ENCODE data around the gene NMNAT2. TPM values are rescaled to one million over a fixed set of nuclear protein-coding genes. Genes with fewer than 3 reads are reported as not detected.

The NMNAT2 gene
- total RNA-seq, 6 donors from 2014 or later, result 0.13 to 0.72 (median 0.17) TPM; not detected in 2

GRCh38 chr1:183285746-183286145 is 132.4 kb downstream of the NMNAT2 start:
- 73 to 93% methylated on average over 4 of the region's 4 CpGs for WGBS, 2 donors
- no peak for TF ChIP-seq CTCF (IDR thresholded peaks at IDR 0.05)
- TF ChIP-seq EP300 (IDR thresholded peaks at IDR 0.05), result no peak
- TF ChIP-seq POLR2A (IDR thresholded peaks at IDR 0.05), result no peak
- no peak for TF ChIP-seq POLR2AphosphoS5 (IDR thresholded peaks at IDR 0.05)
- H3K27ac ChIP-seq, result no peak overlapping the region
- DNase-seq (no peak), ATAC-seq (ENCODE audit: low FRiP score in 2 of 2) (no peak)
- no peaks in the 10 kb centered on the region for H3K9me3 ChIP-seq
- no peak overlapping the region for H3K4me3 ChIP-seq
- H3K36me3 ChIP-seq, result no peaks in the 10 kb centered on the region
- H3K4me1 ChIP-seq, result peaks cover 4 to 16% (median 11%) of the 10 kb centered on the region in 4 donors
- H3K27me3 ChIP-seq, result no peaks in the 10 kb centered on the region

GRCh38 chr1:183285256-183285655 is 132.9 kb downstream of the NMNAT2 start:
- H3K9me3 ChIP-seq, result no peaks in the 10 kb centered on the region
- DNase-seq (no peak), ATAC-seq (ENCODE audit: low FRiP score in 2 of 2) (no peak)
- no peaks in the 10 kb centered on the region for H3K36me3 ChIP-seq
- 94 to 100% methylated on average over 1 of the region's 1 CpG for WGBS, 2 donors
- TF ChIP-seq POLR2AphosphoS5 (IDR thresholded peaks at IDR 0.05) (no peak), POLR2A (IDR thresholded peaks at IDR 0.05) (no peak), CTCF (IDR thresholded peaks at IDR 0.05) (no peak), EP300 (IDR thresholded peaks at IDR 0.05) (no peak)
- no peak overlapping the region for H3K27ac ChIP-seq
- peaks cover 4 to 18% (median 12%) of the 10 kb centered on the region in 4 donors for H3K4me1 ChIP-seq
- H3K4me3 ChIP-seq, result no peak overlapping the region
- H3K27me3 ChIP-seq, result no peaks in the 10 kb centered on the region

GRCh38 chr1:183284086-183284485 is 134.1 kb downstream of the NMNAT2 start:
- DNase-seq (no peak), ATAC-seq (ENCODE audit: low FRiP score in 2 of 2) (no peak)
- WGBS, 2 donors, result 90 to 94% methylated on average over 4 to 5 of the region's 5 CpGs
- TF ChIP-seq CTCF (IDR thresholded peaks at IDR 0.05) (no peak), POLR2A (IDR thresholded peaks at IDR 0.05) (no peak), POLR2AphosphoS5 (IDR thresholded peaks at IDR 0.05) (no peak), EP300 (IDR thresholded peaks at IDR 0.05) (no peak)
- H3K4me3 ChIP-seq, result no peak overlapping the region
- no peaks in the 10 kb centered on the region for H3K36me3 ChIP-seq
- H3K4me1 ChIP-seq, result peaks cover 8 to 30% (median 19%) of the 10 kb centered on the region in 4 donors
- no peaks in the 10 kb centered on the region for H3K9me3 ChIP-seq
- no peak overlapping the region for H3K27ac ChIP-seq
- H3K27me3 ChIP-seq, result no peaks in the 10 kb centered on the region

- Histone ChIP-seq H3K27me3 (no peaks in the 10 kb centered on the region), H3K27ac (no peak overlapping the region), H3K36me3 (no peaks in the 10 kb centered on the region), H3K4me1 (peaks cover 15 to 32% (median 26%) of the 10 kb centered on the region in 4 donors), H3K9me3 (no peaks in the 10 kb centered on the region), H3K4me3 (no peak overlapping the region)
- WGBS, 2 donors, result 70 to 75% methylated on average over 5 of the region's 5 CpGs
- ATAC-seq (ENCODE audit: low FRiP score in 2 of 2) (no peak), DNase-seq (no peak)
- no peak for TF ChIP-seq EP300 (IDR thresholded peaks at IDR 0.05)
- TF ChIP-seq POLR2AphosphoS5 (IDR thresholded peaks at IDR 0.05), result no peak
- TF ChIP-seq CTCF (IDR thresholded peaks at IDR 0.05), result no peak
- no peak for TF ChIP-seq POLR2A (IDR thresholded peaks at IDR 0.05)
Measured at GRCh38 chr1:183283286-183283685, 134.9 kb downstream of the NMNAT2 start.

GRCh38 chr1:183282101-183282855 is 135.9 kb downstream of the NMNAT2 start:
- no peak for DNase-seq
- Histone ChIP-seq H3K27me3 (no peaks in the 10 kb centered on the region), H3K27ac (peak overlapping the region; percentile 29 to 87 (median 70)), H3K36me3 (no peaks in the 10 kb centered on the region), H3K4me3 (no peak overlapping the region), H3K9me3 (no peaks in the 10 kb centered on the region), H3K4me1 (peaks cover 18 to 31% (median 24%) of the 10 kb centered on the region in 4 donors)
- TF ChIP-seq CTCF (IDR thresholded peaks at IDR 0.05) (peak in 1 of 6 experiments; percentile 19), POLR2A (IDR thresholded peaks at IDR 0.05) (no peak), POLR2AphosphoS5 (IDR thresholded peaks at IDR 0.05) (no peak), EP300 (IDR thresholded peaks at IDR 0.05) (no peak)
- ATAC-seq (ENCODE audit: low FRiP score in 2 of 2), result peak in 1 of 2 donors; percentile 1
- 74 to 88% methylated on average over 6 to 9 of the region's 9 CpGs for WGBS, 2 donors

Measured in upper lobe of left lung (tissue), 6 donors.